Renal pelvis (tissue), 4 donors: ENCODE measurements around the gene SLC35F1. TPM values are rescaled to one million over a fixed set of nuclear protein-coding genes. Genes with fewer than 3 reads are reported as not detected.

Source experiments
- DNase-seq: peaks from one replicate; pipeline ENCODE4 v3.0.0-alpha.2; 2013
- polyA plus RNA-seq, 3 donors: library from polyadenylated mRNA; unstranded; fragments of 120-200 nt; gene quantifications; one replicate each; pipeline ENCODE4 v1.2.1, GENCODE V29; 2013; ENCODE audit not compliant: insufficient read length in 3 of 3

The SLC35F1 gene
- polyA plus RNA-seq, 3 donors, result 2.2 to 2.7 (median 2.7) TPM

- DNase-seq, result no peak
Measured at GRCh38 chr6:118350881-118351430, 443.9 kb downstream of the SLC35F1 start.

GRCh38 chr6:118353564-118353963 is 446.5 kb downstream of the SLC35F1 start:
- DNase-seq, result no peak

GRCh38 chr6:118354641-118355040 is 447.6 kb downstream of the SLC35F1 start:
- no peak for DNase-seq

- no peak for DNase-seq
Measured at GRCh38 chr6:118356054-118356453, 449.0 kb downstream of the SLC35F1 start.

- no peak for DNase-seq
Measured at GRCh38 chr6:118356686-118357085, 449.6 kb downstream of the SLC35F1 start.

Other genes with a start within 250 kb of the SLC35F1 start
- 10 to 100 TPM; 47.1 to 49.1 (median 49.0) TPM for gene NUS1, start 231.8 kb upstream of the SLC35F1 start, polyA plus RNA-seq